Memory B cell (primary cell): ENCODE data around the gene CAPN5.
"Not testable (repeated sequence)": the region's sequence is repeated elsewhere in the genome, so short reads cannot be mapped to it uniquely, and the experiment has no call there.

Experiments used
- ATAC-seq: fragments of 150-1000 bp; cut with Tn5 transposase; 2 replicates; pipeline ENCODE4 v1.10.0; 2021; ENCODE audit warnings: low read depth, mild to moderate bottlenecking, moderate library complexity
- DNase-seq, 2 donors: peaks; one replicate each; pipeline ENCODE4 v3.0.0; 2022; ENCODE audit warnings: low spot score in 2 of 2
- H3K27ac Mint-ChIP-seq: one replicate; pipeline ENCODE4 v1.8.0; 2022; ENCODE audit warnings: mild to moderate bottlenecking, moderate library complexity, mixed read lengths
- H3K27me3 Mint-ChIP-seq: one replicate; pipeline ENCODE4 v1.8.0; 2022; ENCODE audit warnings: mixed read lengths
- H3K36me3 Mint-ChIP-seq: one replicate; pipeline ENCODE4 v1.8.0; 2022; ENCODE audit warnings: mild to moderate bottlenecking, mixed read lengths
- H3K4me1 Mint-ChIP-seq: one replicate; pipeline ENCODE4 v1.8.0; 2022; ENCODE audit warnings: mixed read lengths
- H3K4me3 Mint-ChIP-seq: one replicate; pipeline ENCODE4 v1.8.0; 2022; ENCODE audit warnings: mild to moderate bottlenecking, moderate library complexity, mixed read lengths
- H3K9me3 Mint-ChIP-seq: one replicate; pipeline ENCODE4 v1.8.0; 2022; ENCODE audit warnings: mixed read lengths

Gene CAPN5

GRCh38 chr11:77088236-77089003 is 21.6 kb downstream of the CAPN5 start:
- DNase-seq (no peak), ATAC-seq (no peak)
- H3K27ac Mint-ChIP-seq, result no peak overlapping the region
- peaks cover 1% of the 10 kb centered on the region for H3K27me3 Mint-ChIP-seq
- H3K9me3 Mint-ChIP-seq, result no peaks in the 10 kb centered on the region
- H3K4me3 Mint-ChIP-seq, result no peak overlapping the region
- peaks cover 3% of the 10 kb centered on the region for H3K4me1 Mint-ChIP-seq
- no peaks in the 10 kb centered on the region for H3K36me3 Mint-ChIP-seq

GRCh38 chr11:77089004-77089545 is 22.3 kb downstream of the CAPN5 start:
- Mint-ChIP-seq H3K4me3 (no peak overlapping the region), H3K27ac (no peak overlapping the region), H3K27me3 (peaks cover 1% of the 10 kb centered on the region), H3K4me1 (peaks cover 3% of the 10 kb centered on the region), H3K36me3 (no peaks in the 10 kb centered on the region), H3K9me3 (no peaks in the 10 kb centered on the region)
- ATAC-seq (no peak), DNase-seq (no peak)

GRCh38 chr11:77090046-77090372 is 23.2 kb downstream of the CAPN5 start:
- H3K36me3 Mint-ChIP-seq, result no peaks in the 10 kb centered on the region
- no peak overlapping the region for H3K27ac Mint-ChIP-seq
- no peak for ATAC-seq
- no peak for DNase-seq
- H3K4me1 Mint-ChIP-seq, result peaks cover 3% of the 10 kb centered on the region
- peaks cover 1% of the 10 kb centered on the region for H3K27me3 Mint-ChIP-seq
- H3K4me3 Mint-ChIP-seq, result no peak overlapping the region
- H3K9me3 Mint-ChIP-seq, result no peaks in the 10 kb centered on the region

GRCh38 chr11:77090373-77091111 is 23.8 kb downstream of the CAPN5 start:
- no peak overlapping the region for H3K4me3 Mint-ChIP-seq
- H3K4me1 Mint-ChIP-seq, result peaks cover 3% of the 10 kb centered on the region
- DNase-seq (no peak), ATAC-seq (no peak)
- no peaks in the 10 kb centered on the region for H3K36me3 Mint-ChIP-seq
- peaks cover 1% of the 10 kb centered on the region for H3K27me3 Mint-ChIP-seq
- H3K27ac Mint-ChIP-seq, result no peak overlapping the region
- H3K9me3 Mint-ChIP-seq, result no peaks in the 10 kb centered on the region

GRCh38 chr11:77091146-77091940 is 24.6 kb downstream of the CAPN5 start:
- Mint-ChIP-seq H3K4me3 (no peak overlapping the region), H3K4me1 (peaks cover 3% of the 10 kb centered on the region), H3K9me3 (no peaks in the 10 kb centered on the region), H3K27ac (no peak overlapping the region), H3K27me3 (peaks cover 1% of the 10 kb centered on the region), H3K36me3 (no peaks in the 10 kb centered on the region)
- DNase-seq (peak; percentile 66 to 76), ATAC-seq (peak; percentile 94)

- Mint-ChIP-seq H3K4me3 (no peak overlapping the region), H3K36me3 (no peaks in the 10 kb centered on the region), H3K27ac (no peak overlapping the region), H3K27me3 (peaks cover 1% of the 10 kb centered on the region), H3K9me3 (no peaks in the 10 kb centered on the region), H3K4me1 (peaks cover 3% of the 10 kb centered on the region)
- DNase-seq, result no peak
- no peak for ATAC-seq
These were observed 25.6 kb downstream of the CAPN5 start for GRCh38 chr11:77092382-77092781.

GRCh38 chr11:77093056-77093891 is 26.5 kb downstream of the CAPN5 start:
- no peak for DNase-seq
- no peak for ATAC-seq
- no peak overlapping the region for H3K4me3 Mint-ChIP-seq
- H3K27me3 Mint-ChIP-seq, result peaks cover 1% of the 10 kb centered on the region
- peaks cover 3% of the 10 kb centered on the region for H3K4me1 Mint-ChIP-seq
- no peaks in the 10 kb centered on the region for H3K36me3 Mint-ChIP-seq
- H3K9me3 Mint-ChIP-seq, result no peaks in the 10 kb centered on the region
- H3K27ac Mint-ChIP-seq, result no peak overlapping the region

GRCh38 chr11:77093987-77094840 is 27.4 kb downstream of the CAPN5 start:
- Mint-ChIP-seq H3K27ac (no peak overlapping the region), H3K4me1 (peaks cover 3% of the 10 kb centered on the region), H3K36me3 (no peaks in the 10 kb centered on the region), H3K9me3 (no peaks in the 10 kb centered on the region), H3K4me3 (no peak overlapping the region), H3K27me3 (peaks cover 1% of the 10 kb centered on the region)
- DNase-seq, result no peak
- ATAC-seq, result no peak

- DNase-seq (no peak), ATAC-seq (no peak)
- Mint-ChIP-seq H3K27me3 (peaks cover 1% of the 10 kb centered on the region), H3K4me3 (no peak overlapping the region), H3K36me3 (no peaks in the 10 kb centered on the region), H3K9me3 (no peaks in the 10 kb centered on the region), H3K4me1 (peaks cover 3% of the 10 kb centered on the region), H3K27ac (no peak overlapping the region)
These were observed 28.1 kb downstream of the CAPN5 start for GRCh38 chr11:77094841-77095365.

GRCh38 chr11:77095551-77096490 is 29.1 kb downstream of the CAPN5 start:
- Mint-ChIP-seq H3K27me3 (peaks cover 1% of the 10 kb centered on the region), H3K27ac (no peak overlapping the region), H3K9me3 (peaks cover 2% of the 10 kb centered on the region), H3K4me1 (peaks cover 3% of the 10 kb centered on the region), H3K4me3 (no peak overlapping the region), H3K36me3 (peaks cover 1% of the 10 kb centered on the region)
- no peak for ATAC-seq
- DNase-seq, result no peak

GRCh38 chr11:77096591-77097019 is 29.8 kb downstream of the CAPN5 start:
- peaks cover 3% of the 10 kb centered on the region for H3K36me3 Mint-ChIP-seq
- peaks cover 4% of the 10 kb centered on the region for H3K9me3 Mint-ChIP-seq
- DNase-seq (no peak), ATAC-seq (no peak)
- H3K4me3 Mint-ChIP-seq, result no peak overlapping the region
- H3K27ac Mint-ChIP-seq, result no peak overlapping the region
- H3K4me1 Mint-ChIP-seq, result no peaks in the 10 kb centered on the region
- peaks cover 3% of the 10 kb centered on the region for H3K27me3 Mint-ChIP-seq

- not testable (repeated sequence) for H3K9me3 Mint-ChIP-seq, H3K4me1 Mint-ChIP-seq, H3K27ac Mint-ChIP-seq, DNase-seq, ATAC-seq, H3K27me3 Mint-ChIP-seq, H3K36me3 Mint-ChIP-seq, H3K4me3 Mint-ChIP-seq
These were observed 30.4 kb downstream of the CAPN5 start for GRCh38 chr11:77097180-77097579.
